Body of pancreas (tissue), 4 donors: ENCODE measurements around the gene REXO1. TPM values are rescaled to one million over a fixed set of nuclear protein-coding genes. Genes with fewer than 3 reads are reported as not detected.

ENCODE experiments used
- ATAC-seq: fragments of 150-250 bp; one replicate; pipeline ENCODE4 v1.9.1; 2016
- DNase-seq, 4 donors: peaks; one replicate each; pipeline ENCODE4 v3.0.0-alpha.2; 2019
- H3K27ac ChIP-seq, 4 donors: fragments of 200-600 bp; sonication (generic); 1 replicate in 3 of 4; 2 replicates in 1 of 4; pipeline versions ENCODE4 v1.5.1 to v1.6.1; 2016 to 2019; ENCODE audit warnings: mild to moderate bottlenecking in 1 of 4, mixed read lengths in 1 of 4, moderate library complexity in 1 of 4
- H3K27me3 ChIP-seq, 2 donors: fragments of 200-600 bp; sonication (generic); one replicate each; pipeline ENCODE4 v1.6.0; 2016; ENCODE audit warnings: mild to moderate bottlenecking in 1 of 2
- H3K36me3 ChIP-seq, 2 donors: fragments of 200-600 bp; sonication (generic); replicated peaks in 1 of 2; 2 replicates each; pipeline ENCODE4 v1.5.1; 2016; ENCODE audit warnings: low read depth in 2 of 2; ENCODE audit not compliant: insufficient read depth in 1 of 2
- H3K4me1 ChIP-seq: fragments of 200-600 bp; sonication (generic); one replicate; pipeline ENCODE4 v1.6.0; 2016
- H3K4me3 ChIP-seq, 2 donors: fragments of 200-600 bp; sonication (generic); 1 replicate in 1 of 2; 2 replicates in 1 of 2; pipeline ENCODE4 v1.5.1; 2016 to 2019
- H3K9me3 ChIP-seq, 3 donors: fragments of 200-600 bp; sonication (generic); 1 replicate in 2 of 3; 2 replicates in 1 of 3; pipeline ENCODE4 v1.5.1; 2016
- CTCF ChIP-seq, 7 experiments: fragments of 450-650 bp in 4 of 7; fragments of 200-600 bp in 3 of 7; sonication (generic) in 3 of 7; IDR thresholded peaks; one replicate each; pipeline ENCODE4 v1.5.1; 2016 to 2019; ENCODE audit warnings: antibody characterized with exemption in 7 of 7
- POLR2A ChIP-seq, 3 donors: fragments of 450-650 bp; IDR thresholded peaks; one replicate each; pipeline ENCODE4 v1.6.1; 2016; ENCODE audit warnings: antibody characterized with exemption in 3 of 3, mild to moderate bottlenecking in 2 of 3
- WGBS, 2 donors: methylation state at CpG; one replicate each; pipeline ENCODE4 v1.1.5; 2017; 5-methylcytosine and 5-hydroxymethylcytosine counted together
- intact Hi-C: fragments of 100-400 bp; cut with DNase I; formaldehyde crosslinking; loops from one replicate; pipeline ENCODE4 v1.15.1; 2023
- total RNA-seq, 2 donors: library from RNA; depleted of rRNA; stranded (reverse); fragments of >200 nt; gene quantifications; one replicate each; pipeline ENCODE4 v1.1.0, GENCODE V29; 2016

REXO1 gene
- total RNA-seq, 2 donors from 2014 or later = 16.6 to 19.8 TPM

DNA sequence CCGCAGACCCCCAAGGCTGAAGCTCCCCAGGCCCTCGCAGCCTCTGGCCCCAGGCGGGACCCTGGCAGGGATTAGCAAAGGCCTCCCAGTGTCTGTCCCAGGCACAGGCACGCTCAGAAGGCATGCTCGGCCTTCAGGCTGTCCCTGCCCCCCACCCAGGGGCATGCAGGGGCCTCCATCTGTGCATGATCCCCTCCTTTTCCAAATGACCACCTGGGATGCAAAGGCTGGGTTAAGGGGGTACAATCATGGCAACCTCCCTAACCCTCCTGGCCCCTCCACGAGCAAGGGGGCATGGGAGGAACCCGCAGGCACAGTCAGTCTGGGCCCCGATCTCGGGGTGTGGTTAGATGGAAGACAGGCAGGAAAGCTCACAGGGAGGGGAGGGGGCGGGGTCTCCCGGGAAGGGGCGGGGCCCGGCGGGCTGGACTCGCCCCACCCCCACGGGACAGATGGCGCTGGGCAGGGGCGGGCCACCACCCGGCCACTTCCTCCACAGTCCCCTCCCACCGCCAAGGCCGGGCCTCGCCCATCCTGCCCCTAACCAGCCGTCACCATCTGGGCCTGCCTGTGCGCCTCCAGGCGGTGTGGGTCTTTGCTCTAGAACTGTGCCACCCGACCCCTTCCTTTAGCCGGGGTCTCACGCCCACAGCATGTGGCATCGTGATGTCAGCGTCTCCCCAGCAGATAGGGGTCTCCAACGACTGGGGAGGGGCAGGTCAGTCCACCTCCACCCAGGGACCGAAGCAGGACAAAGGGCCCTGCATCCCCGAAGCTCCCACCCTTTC lies 7.0 kb upstream of the REXO1 start:
- DNase-seq (peak; percentile 67 to 89 (median 82)), ATAC-seq (peak; percentile 54)
- TF ChIP-seq POLR2A (IDR thresholded peaks at IDR 0.05) (peak in 2 of 3 donors; percentile 41 to 67), CTCF (IDR thresholded peaks at IDR 0.05) (no peak)
- Histone ChIP-seq H3K27ac (peak overlapping the region in 3 of 4 donors; percentile 16 to 88 (median 86)), H3K36me3 (no peaks in the 10 kb centered on the region), H3K4me3 (no peak overlapping the region), H3K27me3 (no peaks in the 10 kb centered on the region), H3K4me1 (peaks cover 62% of the 10 kb centered on the region), H3K9me3 (no peaks in the 10 kb centered on the region)
- intact Hi-C loops = no loop called here
- WGBS, 2 donors = 34% methylated on average over 30 of the region's 33 CpGs; no CpG with 5 or more reads in 1 of the 2 donors

- ATAC-seq = no peak
- DNase-seq = no peak
- Histone ChIP-seq H3K4me3 (no peak overlapping the region), H3K27me3 (no peaks in the 10 kb centered on the region), H3K4me1 (peaks cover 56% of the 10 kb centered on the region), H3K27ac (peak overlapping the region in 3 of 4 donors; percentile 16 to 88 (median 86)), H3K9me3 (no peaks in the 10 kb centered on the region), H3K36me3 (no peaks in the 10 kb centered on the region)
- no peak for TF ChIP-seq POLR2A (IDR thresholded peaks at IDR 0.05)
- no peak for TF ChIP-seq CTCF (IDR thresholded peaks at IDR 0.05)
- intact Hi-C loops = no loop called here
- WGBS, 2 donors = 83 to 84% methylated on average over 18 to 32 of the region's 37 CpGs
Measured at GRCh38 chr19:1854542-1855039, 6.3 kb upstream of the REXO1 start.

DNA sequence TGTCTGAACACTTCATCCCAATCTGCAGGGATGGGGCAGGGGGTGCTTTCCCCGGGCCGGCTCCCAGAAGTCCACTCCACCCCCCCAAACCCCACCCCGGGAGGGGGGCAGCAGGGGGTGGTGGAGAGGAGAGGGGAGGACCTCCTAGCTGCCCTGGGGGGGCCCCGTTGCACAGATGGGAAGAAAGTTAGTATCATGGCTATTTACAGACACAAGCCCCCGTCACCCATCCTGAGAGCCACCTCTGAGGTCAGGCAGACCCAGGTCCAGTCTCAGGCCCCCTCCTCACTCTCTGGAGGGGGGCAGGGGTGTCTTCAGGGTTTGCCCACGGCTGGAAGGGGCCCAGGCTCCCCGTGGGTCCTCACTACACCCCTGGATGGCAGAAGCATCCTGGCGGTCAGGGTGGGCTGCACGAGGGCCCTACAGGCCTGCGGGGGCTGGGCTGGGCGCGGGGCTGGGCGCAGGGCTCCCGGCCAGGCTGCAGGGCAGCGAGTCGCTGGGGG lies 5.8 kb upstream of the REXO1 start:
- peak in 1 of 4 donors; percentile 11 for DNase-seq
- no peak for TF ChIP-seq CTCF (IDR thresholded peaks at IDR 0.05)
- no peak for TF ChIP-seq POLR2A (IDR thresholded peaks at IDR 0.05)
- no peaks in the 10 kb centered on the region for H3K36me3 ChIP-seq
- H3K27me3 ChIP-seq = no peaks in the 10 kb centered on the region
- no peaks in the 10 kb centered on the region for H3K9me3 ChIP-seq
- no peak for ATAC-seq
- peaks cover 54% of the 10 kb centered on the region for H3K4me1 ChIP-seq
- WGBS, 2 donors = 68 to 80% methylated on average over 1 to 7 of the region's 16 CpGs
- intact Hi-C loops = no loop called here
- H3K27ac ChIP-seq = no peak overlapping the region
- no peak overlapping the region for H3K4me3 ChIP-seq

GRCh38 chr19:1853295-1854038 lies 5.2 kb upstream of the REXO1 start:
- Histone ChIP-seq H3K27ac (peak overlapping the region in 1 of 4 donors; percentile 3), H3K36me3 (no peaks in the 10 kb centered on the region), H3K4me3 (no peak overlapping the region), H3K9me3 (no peaks in the 10 kb centered on the region), H3K27me3 (no peaks in the 10 kb centered on the region), H3K4me1 (peaks cover 53% of the 10 kb centered on the region)
- intact Hi-C loops = no loop called here
- 21 to 25% methylated on average over 13 to 26 of the region's 27 CpGs for WGBS, 2 donors
- DNase-seq = peak; percentile 84 to 88 (median 84)
- peak; percentile 56 for ATAC-seq
- TF ChIP-seq POLR2A (IDR thresholded peaks at IDR 0.05) (no peak), CTCF (IDR thresholded peaks at IDR 0.05) (peak; percentile 77 to 92 (median 90))
